H1 (cell line): Measurements from ENCODE around the gene NEURL2. TPM values are rescaled to one million over a fixed set of nuclear protein-coding genes. Genes with fewer than 3 reads are reported as not detected.

ENCODE experiments used
- CTCF ChIA-PET: fragments of 300-600 bp; sonication (Branson Sonifier 250); formaldehyde crosslinking; loops from one replicate; lab custom pipeline; 2021; ENCODE audit not compliant: partially characterized antibody; lab: Charles Lee
- POLR2A ChIA-PET: fragments of 300-600 bp; sonication (Branson Sonifier 250); formaldehyde crosslinking; loops from one replicate; lab custom pipeline; 2021; ENCODE audit warnings: inconsistent platforms; ENCODE audit not compliant: partially characterized antibody; lab: Charles Lee
- DNase-seq, 2 experiments: peaks; one replicate each; pipeline versions ENCODE4 v3.0.0 to v3.0.0-alpha.2; 2010 to 2022; ENCODE audit warnings: low spot score in 2 of 2, low read depth in 1 of 2, mixed read lengths in 1 of 2
- FAIRE-seq: peaks from 2 replicates; lab custom pipeline; 2011; peaks lifted over from hg19 to GRCh38; lab: Jason Lieb, UNC
- H2AFZ ChIP-seq: 2 replicates; pipeline ENCODE4 v1.8.1; 2012; ENCODE audit warnings: low read length, inconsistent platforms
- H2AK5ac ChIP-seq: 2 replicates; pipeline ENCODE4 v1.6.1; 2013; ENCODE audit warnings: low read depth, low read length
- H2BK120ac ChIP-seq: replicated peaks from 2 replicates; pipeline ENCODE3; 2013; ENCODE audit warnings: low read depth, low read length, inconsistent platforms
- H2BK12ac ChIP-seq: 2 replicates; pipeline ENCODE4 v1.6.1; 2013; ENCODE audit warnings: low read depth, low read length
- H2BK15ac ChIP-seq: 2 replicates; pipeline ENCODE4 v1.6.1; 2013; ENCODE audit warnings: low read length
- H2BK20ac ChIP-seq: 2 replicates; pipeline ENCODE4 v1.6.1; 2013; ENCODE audit warnings: low read length
- H2BK5ac ChIP-seq: 2 replicates; pipeline ENCODE4 v1.6.1; 2013; ENCODE audit warnings: low read depth, low read length
- H3K14ac ChIP-seq: 2 replicates; pipeline ENCODE4 v1.6.1; 2013; ENCODE audit warnings: inconsistent platforms; ENCODE audit not compliant: insufficient read length
- H3K18ac ChIP-seq: 2 replicates; pipeline ENCODE4 v1.6.1; 2013; ENCODE audit warnings: low read length; ENCODE audit errors: extremely low read depth
- H3K23ac ChIP-seq: 2 replicates; pipeline ENCODE4 v1.6.1; 2013; ENCODE audit warnings: inconsistent platforms; ENCODE audit not compliant: insufficient read length
- H3K23me2 ChIP-seq: 2 replicates; pipeline ENCODE4 v1.6.1; 2013; ENCODE audit warnings: low read depth, low read length
- H3K27ac ChIP-seq: 2 replicates; pipeline ENCODE4 v1.6.1; 2011; ENCODE audit warnings: low read depth, low read length, inconsistent platforms
- H3K27me3 ChIP-seq, 4 experiments: replicated peaks in 1 of 4; 1 replicate in 1 of 4; 2 replicates in 3 of 4; pipeline versions ENCODE4 v1.6.1 to v1.8.1; 2011 to 2013; ENCODE audit warnings: low read length in 3 of 4, mild to moderate bottlenecking in 3 of 4, inconsistent platforms in 2 of 4, mixed read lengths in 2 of 4, moderate library complexity in 1 of 4; ENCODE audit not compliant: control insufficient read depth in 3 of 4, insufficient read depth in 3 of 4; ENCODE audit errors: extremely low read depth in 1 of 4
- H3K36me3 ChIP-seq, 4 experiments: 2 replicates each; pipeline versions ENCODE4 v1.6.1 to v1.8.1; 2011 to 2013; ENCODE audit warnings: mild to moderate bottlenecking in 4 of 4, low read length in 3 of 4, moderate library complexity in 2 of 4, control low read depth in 1 of 4, inconsistent platforms in 1 of 4; ENCODE audit not compliant: insufficient read depth in 4 of 4, control insufficient read depth in 2 of 4
- H3K4ac ChIP-seq: replicated peaks from 2 replicates; pipeline ENCODE3; 2013; ENCODE audit warnings: low read length, low read depth, mixed read lengths, inconsistent platforms; ENCODE audit not compliant: insufficient read length
- H3K4me1 ChIP-seq, 4 experiments: replicated peaks in 1 of 4; 1 replicate in 1 of 4; 2 replicates in 3 of 4; pipeline versions ENCODE4 v1.6.1 to v1.8.1; 2011 to 2013; ENCODE audit warnings: low read length in 3 of 4, inconsistent platforms in 2 of 4, mixed read lengths in 1 of 4; ENCODE audit not compliant: insufficient read depth in 4 of 4, control insufficient read depth in 3 of 4
- H3K4me2 ChIP-seq, 2 experiments: 2 replicates each; pipeline versions ENCODE4 v1.6.1 to v1.8.1; 2011 to 2013; ENCODE audit warnings: low read depth in 2 of 2, low read length in 2 of 2, control low read depth in 1 of 2, inconsistent platforms in 1 of 2, mild to moderate bottlenecking in 1 of 2; ENCODE audit not compliant: insufficient read depth in 1 of 2
- H3K4me3 ChIP-seq, 4 experiments: fragments of 200-600, 300-600 bp in 1 of 4; sonication (generic), shearing (Covaris generic), sonication (Bioruptor Twin) in 1 of 4; 2 replicates each; pipeline versions ENCODE4 v1.5.1 to v1.8.1; 2011 to 2016; ENCODE audit warnings: low read length in 4 of 4, low read depth in 3 of 4, control low read depth in 2 of 4, inconsistent platforms in 2 of 4, mild to moderate bottlenecking in 2 of 4, mixed read lengths in 1 of 4, moderate library complexity in 1 of 4; ENCODE audit not compliant: insufficient read depth in 2 of 4; ENCODE audit errors: extremely low read depth in 1 of 4
- H3K56ac ChIP-seq: replicated peaks from 2 replicates; pipeline ENCODE3; 2013; ENCODE audit warnings: low read depth, mild to moderate bottlenecking, mixed read lengths, low read length, inconsistent platforms; ENCODE audit not compliant: insufficient read length
- H3K79me1 ChIP-seq: 2 replicates; pipeline ENCODE4 v1.6.1; 2013; ENCODE audit warnings: low read depth, low read length, control low read depth
- H3K79me2 ChIP-seq, 2 experiments: 2 replicates each; pipeline versions ENCODE4 v1.6.1 to v1.8.1; 2012 to 2013; ENCODE audit warnings: low read length in 2 of 2, mild to moderate bottlenecking in 2 of 2, inconsistent platforms in 1 of 2; ENCODE audit not compliant: insufficient read depth in 2 of 2, control insufficient read depth in 1 of 2
- H3K9ac ChIP-seq, 4 experiments: replicated peaks in 1 of 4; 1 replicate in 1 of 4; 2 replicates in 3 of 4; pipeline versions ENCODE4 v1.6.1 to v1.8.1; 2011 to 2013; ENCODE audit warnings: low read depth in 3 of 4, low read length in 3 of 4, control low read depth in 2 of 4, mild to moderate bottlenecking in 2 of 4, moderate library complexity in 2 of 4, inconsistent platforms in 1 of 4; ENCODE audit errors: extremely low read depth in 1 of 4
- H3K9me3 ChIP-seq, 2 experiments: 2 replicates each; pipeline versions ENCODE4 v1.6.1 to v1.8.1; 2012 to 2013; ENCODE audit warnings: mild to moderate bottlenecking in 2 of 2, moderate library complexity in 2 of 2, control low read depth in 1 of 2, inconsistent platforms in 1 of 2, low read depth in 1 of 2, low read length in 1 of 2, mixed read lengths in 1 of 2; ENCODE audit not compliant: insufficient read depth in 2 of 2
- H4K20me1 ChIP-seq, 2 experiments: replicated peaks in 1 of 2; 2 replicates each; pipeline versions ENCODE3 to v1.8.1; 2011 to 2013; ENCODE audit warnings: inconsistent platforms in 2 of 2, low read length in 2 of 2, mild to moderate bottlenecking in 1 of 2; ENCODE audit not compliant: insufficient read depth in 2 of 2, control insufficient read depth in 1 of 2
- H4K5ac ChIP-seq: 2 replicates; pipeline ENCODE4 v1.6.1; 2013; ENCODE audit warnings: low read length, low read depth, mixed read lengths, inconsistent platforms; ENCODE audit not compliant: insufficient read length
- H4K8ac ChIP-seq: 2 replicates; pipeline ENCODE4 v1.8.0; 2013; ENCODE audit warnings: mild to moderate bottlenecking, moderate library complexity, low read length, inconsistent platforms; ENCODE audit not compliant: insufficient read depth; ENCODE audit errors: extremely low read depth
- H4K91ac ChIP-seq: replicated peaks from 2 replicates; pipeline ENCODE3; 2013; ENCODE audit warnings: low read length, mixed read lengths, inconsistent platforms; ENCODE audit not compliant: insufficient read length
- BCL11A ChIP-seq, 2 experiments: IDR thresholded peaks; one replicate each; pipeline ENCODE4 v1.6.1; 2011; ENCODE audit warnings: low read depth in 2 of 2, low read length in 2 of 2, mild to moderate bottlenecking in 2 of 2
- CEBPB ChIP-seq: IDR thresholded peaks from 2 replicates; pipeline ENCODE4 v1.6.1; 2012; ENCODE audit warnings: low read depth, low read length
- EZH2 ChIP-seq: fragments of 200-600 bp; sonication (generic); IDR thresholded peaks from 2 replicates; pipeline ENCODE4 v1.7.1; 2012; ENCODE audit warnings: low read depth, mild to moderate bottlenecking, moderate library complexity, low read length, inconsistent platforms; ENCODE audit not compliant: severe bottlenecking
- WGBS, 2 experiments: shearing (Covaris generic) in 1 of 2; methylation state at CpG; one replicate each; pipeline versions ENCODE4 v1.1.6 to v1.1.7; 2013 to 2015; ENCODE audit warnings: low lambda C conversion rate in 2 of 2, mixed read lengths in 2 of 2, inconsistent platforms in 1 of 2, low coverage in 1 of 2, missing lambda C conversion rate in 1 of 2; ENCODE audit not compliant: insufficient replicate concordance in 2 of 2, insufficient coverage in 1 of 2, insufficient read length in 1 of 2; ENCODE audit errors: extremely low coverage in 1 of 2, missing lambda C conversion rate in 1 of 2; 5-methylcytosine and 5-hydroxymethylcytosine counted together
- polyA plus RNA-seq, 7 experiments: library from polyadenylated mRNA; depleted of rRNA in 3 of 7; stranded (reverse) in 5 of 7; unstranded in 2 of 7; fragments of >200 nt in 5 of 7; fragments of 200-250 nt in 2 of 7; gene quantifications; 1 replicate in 5 of 7; 2 replicates in 1 of 7; 4 replicates in 1 of 7; pipeline versions ENCODE4 v1.2.1 to v1.2.3, GENCODE V29; 2011 to 2013; ENCODE audit warnings: missing spikeins in 2 of 7, mixed read lengths in 2 of 7
- total RNA-seq: library from RNA; stranded (reverse); fragmentation: NEBNext Ultra II Directional; extraction: Animal tissue kit (Norgen Biotek cat#: 25700); gene quantifications from 2 replicates; pipeline ENCODE4 v1.2.1, GENCODE V29; 2021

Gene NEURL2
- total and polyA plus RNA-seq, 2 of the 8 experiments (the other 6 are each of a cell fraction or from before 2014, with no cell fraction given) = 6.9 TPM

DNA sequence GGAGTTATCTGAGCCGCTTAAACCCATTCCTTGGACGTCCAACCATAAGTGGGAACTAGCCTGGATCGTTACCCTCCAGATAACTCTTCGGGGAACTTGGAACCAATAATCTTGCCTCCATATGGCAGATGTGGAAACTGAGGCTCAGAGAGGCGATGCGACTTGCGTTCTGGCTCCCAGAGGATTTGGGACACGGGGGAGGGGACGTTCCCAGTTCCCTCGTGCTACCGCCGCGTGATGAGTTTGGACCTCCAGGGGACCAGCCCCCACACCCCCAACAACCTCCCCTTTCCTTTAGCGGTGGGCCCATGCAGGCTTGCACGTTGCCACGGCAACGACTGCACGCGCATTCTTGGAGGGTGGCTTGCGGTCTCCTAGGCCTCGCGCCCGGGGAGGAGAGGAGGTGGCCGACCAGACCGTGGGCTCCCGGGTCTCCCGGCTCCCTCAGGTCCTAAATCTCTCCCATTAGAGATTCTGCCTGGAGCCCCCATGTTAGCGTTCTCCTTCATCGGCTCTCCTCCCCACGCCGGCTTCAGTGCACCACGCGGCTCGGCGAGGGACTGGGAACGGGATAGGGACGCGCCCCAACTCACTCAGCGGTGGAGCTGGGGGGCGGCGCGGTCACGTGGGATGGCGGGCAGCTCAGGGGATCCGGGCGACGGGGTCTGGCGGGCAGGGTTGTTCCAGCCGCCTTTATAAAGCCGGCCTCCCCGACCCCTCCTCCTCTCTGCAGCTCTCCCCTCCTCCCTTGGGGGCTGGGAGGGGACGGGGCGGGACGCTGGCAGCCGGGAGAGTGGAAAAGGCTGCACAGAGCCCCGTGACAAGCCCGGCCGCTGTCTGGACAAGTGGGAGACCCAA is 20.7 kb upstream of the NEURL2 start, which contains the start of gene PLTP:
TSS of gene PLTP (minus strand) at position 670 of the 858 bp plus-strand sequence. CDS start 703 bp downstream, outside the sequence.
- Histone ChIP-seq H3K36me3 (peaks cover 4 to 20% (median 13%) of the 10 kb centered on the region in 4 experiments; a peak in 6 of 8 replicates), H3K14ac (no peak within 1 kb of the TSS), H3K4me2 (peak within 1 kb of the TSS; percentile 90 to 97), H3K27ac (peak within 1 kb of the TSS; percentile 58; the same call in 1 of the 2 replicates), H2AK5ac (no peak within 1 kb of the TSS; the same call in 1 of the 2 replicates), H4K91ac (peak within 1 kb of the TSS; percentile 91), H2BK5ac (peak within 1 kb of the TSS; percentile 55; the same call in 1 of the 2 replicates), H3K23me2 (peaks cover 11% of the 10 kb centered on the region; the same call in 1 of the 2 replicates), H3K79me2 (0 out of 4 replicates have a peak, but pooled peaks cover 0 to 3% of the 10 kb centered on the region in 2 experiments), H3K18ac (peak within 1 kb of the TSS; percentile 92), H3K4me3 (peak within 1 kb of the TSS; percentile 52 to 81 (median 70)), H2BK15ac (peak within 1 kb of the TSS; percentile 8; the same call in 1 of the 2 replicates), H3K23ac (no peak within 1 kb of the TSS), H2BK20ac (0 out of 2 replicates have a peak within 1 kb of the TSS, but pooled peaks have one; percentile 27), H2BK12ac (peak within 1 kb of the TSS; percentile 43; the same call in 1 of the 2 replicates), H3K56ac (peak within 1 kb of the TSS; percentile 66), H3K79me1 (no peaks in the 10 kb centered on the region; the same call in 1 of the 2 replicates), H3K4ac (peak within 1 kb of the TSS; percentile 65), H3K9ac (peak within 1 kb of the TSS in 3 of 4 experiments; percentile 56 to 71 (median 68); a peak in 6 of 7 replicates), H4K5ac (peak within 1 kb of the TSS; percentile 84), H2BK120ac (no peak within 1 kb of the TSS), H3K27me3 (no peaks in the 10 kb centered on the region), H2AFZ (0 out of 2 replicates have a peak within 1 kb of the TSS, but pooled peaks have one; percentile 4), H3K9me3 (no peaks in the 10 kb centered on the region), H3K4me1 (peaks cover 0 to 2% (median 0%) of the 10 kb centered on the region in 4 experiments; a peak in 3 of 7 replicates), H4K20me1 (peaks cover 2 to 9% of the 10 kb centered on the region in 2 experiments), H4K8ac (peak within 1 kb of the TSS; percentile 81)
- ChIA-PET CTCF (interaction anchor here (0.7 to 2.6 kb wide), 3 partner anchors 13 to 30 kb away, joined by 3 to 12 read pairs (median 4); partner anchors contain the start of genes PCIF1 and ZSWIM1), POLR2A (interaction anchor here (0.7 to 9.2 kb wide), 15 partner anchors 9 to 334 kb away, joined by 3 to 172 read pairs (median 7); partner anchors contain the start of genes CTSA, NEURL2, PCIF1 and ZSWIM1)
- WGBS, 2 experiments = 2% methylated on average over 44 of the region's 58 CpGs; no CpG with 5 or more reads in 1 of the 2 experiments
- no peak for FAIRE-seq
- DNase-seq = peak in 1 of 2 experiments; percentile 86
- TF ChIP-seq BCL11A (IDR thresholded peaks at IDR 0.05; ENCODE audit: low read depth in 2 of 2, low read length in 2 of 2) = no peak
- no peak for TF ChIP-seq CEBPB
- no peak for TF ChIP-seq EZH2
